Naive thymus-derived CD8-positive, alpha-beta T cell (primary cell): ENCODE measurements around the gene ATP2A1. TPM values are rescaled to one million over a fixed set of nuclear protein-coding genes. Genes with fewer than 3 reads are reported as not detected.
"Not testable (repeated sequence)": the region's sequence is repeated elsewhere in the genome, so short reads cannot be mapped to it uniquely, and the experiment has no call there.

Experiments used
- ATAC-seq, 2 donors: fragments of 150-1000 bp; cut with Tn5 transposase in 1 of 2; sonication (Bioruptor Pico), chemical (Tn5 transposase) in 1 of 2; 1 replicate in 1 of 2; 2 replicates in 1 of 2; pipeline ENCODE4 v1.10.0; 2021; ENCODE audit warnings: mild to moderate bottlenecking in 2 of 2, moderate library complexity in 2 of 2
- POLR2A ChIA-PET: fragments of 350-600 bp; sonication (Branson Sonifier 250); formaldehyde crosslinking; loops from one replicate; lab custom pipeline; 2021; ENCODE audit warnings: antibody characterized with exemption; lab: Charles Lee
- DNase-seq, 10 donors: peaks; one replicate each; pipeline versions ENCODE4 v3.0.0 to v3.0.0-alpha.2; 2020 to 2022
- H3K27ac Mint-ChIP-seq, 10 donors: one replicate each; pipeline ENCODE4 v1.8.0; 2020 to 2022; ENCODE audit warnings: mild to moderate bottlenecking in 10 of 10, mixed read lengths in 10 of 10, moderate library complexity in 4 of 10, inconsistent platforms in 1 of 10
- H3K27me3 Mint-ChIP-seq, 5 donors: one replicate each; pipeline ENCODE4 v1.8.0; 2021 to 2022; ENCODE audit warnings: mixed read lengths in 5 of 5
- H3K36me3 Mint-ChIP-seq, 3 donors: one replicate each; pipeline ENCODE4 v1.8.0; 2020 to 2022; ENCODE audit warnings: mixed read lengths in 3 of 3, mild to moderate bottlenecking in 2 of 3, inconsistent platforms in 1 of 3
- H3K4me1 Mint-ChIP-seq, 4 donors: one replicate each; pipeline ENCODE4 v1.8.0; 2021 to 2022; ENCODE audit warnings: mixed read lengths in 4 of 4
- H3K4me3 Mint-ChIP-seq, 10 donors: one replicate each; pipeline ENCODE4 v1.8.0; 2020 to 2022; ENCODE audit warnings: mild to moderate bottlenecking in 10 of 10, mixed read lengths in 10 of 10, moderate library complexity in 6 of 10, inconsistent platforms in 1 of 10
- H3K9me3 Mint-ChIP-seq, 9 donors: one replicate each; pipeline ENCODE4 v1.8.0; 2020 to 2022; ENCODE audit warnings: mixed read lengths in 9 of 9, mild to moderate bottlenecking in 3 of 9, inconsistent platforms in 1 of 9, moderate library complexity in 1 of 9
- polyA plus RNA-seq, 3 donors: library from polyadenylated mRNA; unstranded; fragments of 300-500 nt; fragmentation: Illumina TruSeq; gene quantifications; one replicate each; pipeline ENCODE4 v1.2.3, GENCODE V29; 2021
- total RNA-seq, 8 experiments: library from RNA in 2 of 8; stranded (reverse) in 2 of 8; gene quantifications; one replicate each; pipeline ENCODE4 v1.2.3 and lab custom pipeline; 2021 to 2026

The ATP2A1 gene
- total and polyA plus RNA-seq, 5 experiments from 2014 or later, result 0.58 to 1.2 TPM; not detected in 3

DNA sequence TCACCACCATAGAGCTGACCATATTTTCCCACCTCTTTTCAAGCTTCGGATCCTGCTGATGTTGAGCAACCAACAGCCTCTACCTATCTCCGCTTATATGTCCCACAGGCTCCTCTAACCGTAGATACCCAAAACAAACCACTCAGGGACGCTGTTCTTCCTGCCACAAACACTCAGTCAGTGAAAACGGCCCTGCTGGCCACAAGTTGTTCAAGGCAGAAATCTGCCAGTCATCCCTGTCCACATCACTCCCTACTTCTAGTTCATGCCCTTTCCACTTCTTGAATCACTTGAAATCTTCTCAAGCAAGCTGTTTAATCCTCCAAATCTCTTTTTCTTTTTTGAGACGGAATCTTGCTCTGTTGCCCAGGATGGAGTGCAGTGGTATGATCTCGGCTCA lies 38.8 kb downstream of the ATP2A1 start:
- Mint-ChIP-seq H3K27me3 (no peaks in the 10 kb centered on the region), H3K4me3 (no peak overlapping the region), H3K27ac (no peak overlapping the region), H3K9me3 (no peaks in the 10 kb centered on the region), H3K4me1 (peaks cover 0 to 5% (median 4%) of the 10 kb centered on the region in 4 donors), H3K36me3 (peaks cover 5 to 62% (median 20%) of the 10 kb centered on the region in 3 donors)
- no peak for ATAC-seq
- no peak for DNase-seq
- POLR2A ChIA-PET, result interaction anchor here (0.7 kb wide), 2 partner anchors 31 to 826 kb away, joined by 3 read pairs; no protein-coding TSS in a partner anchor

DNA sequence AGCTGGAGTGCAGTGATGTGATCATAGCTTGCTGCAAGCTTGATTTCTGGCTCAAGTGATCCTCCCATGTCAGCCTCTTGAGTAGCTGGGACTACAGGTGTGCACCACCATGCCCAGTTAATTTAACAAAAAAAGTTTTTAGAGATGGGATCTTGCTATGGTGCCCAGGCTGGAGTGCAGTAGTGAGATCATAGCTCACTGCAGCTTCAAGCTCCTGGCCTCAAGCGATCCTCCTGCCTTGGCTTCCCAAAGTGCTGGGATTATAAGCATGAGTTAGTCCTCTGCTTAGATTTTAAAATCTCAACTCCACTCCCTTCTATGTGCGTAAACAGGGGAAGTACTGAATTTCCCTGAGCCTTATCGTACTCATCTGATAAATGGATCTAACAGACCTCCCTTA lies 40.4 kb downstream of the ATP2A1 start:
- Mint-ChIP-seq H3K4me3 (no peak overlapping the region), H3K4me1 (peaks cover 5 to 9% (median 7%) of the 10 kb centered on the region in 4 donors), H3K27me3 (no peaks in the 10 kb centered on the region), H3K36me3 (peaks cover 5 to 55% (median 20%) of the 10 kb centered on the region in 3 donors), H3K9me3 (no peaks in the 10 kb centered on the region), H3K27ac (no peak overlapping the region)
- ATAC-seq, result no peak
- DNase-seq, result no peak
- POLR2A ChIA-PET, result interaction anchor here (1.1 kb wide), 1 partner anchor 8 kb away, joined by 3 read pairs; no protein-coding TSS in a partner anchor

GRCh38 chr16:28923231-28923587 lies 44.9 kb downstream of the ATP2A1 start:
- POLR2A ChIA-PET, result interaction anchor here (1.3 to 3.5 kb wide), 6 partner anchors 9 to 100 kb away, joined by 4 to 15 read pairs (median 8); partner anchors contain the start of genes ATXN2L, CD19 and SH2B1
- no peaks in the 10 kb centered on the region for H3K9me3 Mint-ChIP-seq

GRCh38 chr16:28923652-28924398 lies 45.5 kb downstream of the ATP2A1 start:
- DNase-seq (peak in 2 of 10 donors; percentile 11 to 21), ATAC-seq (no peak)
- H3K27ac Mint-ChIP-seq, result peak overlapping the region; percentile 31 to 99 (median 98)

More at GRCh38 chr16:28923231-28923587, 44.9 kb downstream of the ATP2A1 start:
- peaks cover 0 to 30% (median 4%) of the 10 kb centered on the region in 3 donors for H3K36me3 Mint-ChIP-seq
- no peak for ATAC-seq
- peak overlapping the region; percentile 31 to 98 (median 81) for H3K4me3 Mint-ChIP-seq
- peak overlapping the region in 8 of 10 donors; percentile 25 to 98 (median 82) for H3K27ac Mint-ChIP-seq
- H3K27me3 Mint-ChIP-seq, result no peaks in the 10 kb centered on the region
- H3K4me1 Mint-ChIP-seq, result peaks cover 19 to 29% (median 25%) of the 10 kb centered on the region in 4 donors
- DNase-seq, result no peak

DNA sequence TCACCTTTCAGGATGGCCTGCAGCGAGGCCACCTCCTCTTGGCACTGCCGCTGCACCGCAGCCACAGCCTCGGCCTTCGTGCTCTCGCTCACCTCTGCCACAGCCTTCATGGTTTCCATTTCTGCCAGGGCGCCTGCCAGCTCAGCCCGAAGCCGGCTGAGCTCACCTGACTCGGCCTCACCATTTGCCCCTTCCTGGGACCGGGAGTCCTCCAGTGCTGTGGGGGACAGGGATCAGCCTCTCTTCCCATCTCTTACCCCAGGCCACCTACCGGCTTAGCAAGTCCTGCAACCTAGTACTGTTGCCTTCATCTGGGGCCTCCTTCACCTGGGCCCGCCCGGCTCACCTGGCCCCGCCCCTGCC lies 46.1 kb downstream of the ATP2A1 start:
- Mint-ChIP-seq H3K4me3 (peak overlapping the region; percentile 85 to 98 (median 95)), H3K36me3 (peaks cover 0 to 22% (median 2%) of the 10 kb centered on the region in 3 donors), H3K27ac (peak overlapping the region; percentile 86 to 99 (median 98)), H3K4me1 (peaks cover 19 to 31% (median 25%) of the 10 kb centered on the region in 4 donors), H3K9me3 (no peaks in the 10 kb centered on the region), H3K27me3 (no peaks in the 10 kb centered on the region)
- ATAC-seq (no peak), DNase-seq (no peak)
- POLR2A ChIA-PET, result interaction anchor here (1.0 to 3.5 kb wide), 14 partner anchors 10 to 101 kb away, joined by 3 to 26 read pairs (median 6); partner anchors contain the start of genes ATXN2L, NFATC2IP, SH2B1 and SPNS1

More at GRCh38 chr16:28923652-28924398, 45.5 kb downstream of the ATP2A1 start:
- Mint-ChIP-seq H3K4me3 (peak overlapping the region; percentile 85 to 98 (median 95)), H3K36me3 (peaks cover 0 to 28% (median 4%) of the 10 kb centered on the region in 3 donors), H3K4me1 (peaks cover 19 to 29% (median 25%) of the 10 kb centered on the region in 4 donors), H3K27me3 (no peaks in the 10 kb centered on the region), H3K9me3 (no peaks in the 10 kb centered on the region)
- POLR2A ChIA-PET, result interaction anchor here (0.5 to 3.5 kb wide), 9 partner anchors 8 to 101 kb away, joined by 3 to 15 read pairs (median 8); partner anchors contain the start of genes ATXN2L, CD19, NFATC2IP and SH2B1

- ATAC-seq (peak; percentile 85 to 88), DNase-seq (peak; percentile 90 to 100 (median 96))
- no peaks in the 10 kb centered on the region for H3K9me3 Mint-ChIP-seq
- no peaks in the 10 kb centered on the region for H3K27me3 Mint-ChIP-seq
- peak within 1 kb of the TSS; percentile 85 to 98 (median 95) for H3K4me3 Mint-ChIP-seq
- H3K36me3 Mint-ChIP-seq, result peaks cover 0 to 17% (median 0%) of the 10 kb centered on the region in 3 donors
- H3K4me1 Mint-ChIP-seq, result peaks cover 19 to 31% (median 25%) of the 10 kb centered on the region in 4 donors
- POLR2A ChIA-PET, result interaction anchor here (0.7 to 3.5 kb wide), 15 partner anchors 10 to 102 kb away, joined by 3 to 26 read pairs (median 6); partner anchors contain the start of genes ATXN2L, NFATC2IP, SH2B1 and SPNS1
- H3K27ac Mint-ChIP-seq, result peak within 1 kb of the TSS; percentile 95 to 99 (median 98)
These were observed 46.6 kb downstream of the ATP2A1 start, which contains the start of gene RABEP2 for GRCh38 chr16:28924762-28925385. Gene RABEP2 (minus strand): TSS chr16:28925238. CDS start chr16:28925163, 75 bp downstream.

- H3K27ac Mint-ChIP-seq, result peak overlapping the region; percentile 95 to 99 (median 98)
- peak overlapping the region; percentile 85 to 98 (median 95) for H3K4me3 Mint-ChIP-seq
- POLR2A ChIA-PET, result interaction anchor here (0.7 to 3.5 kb wide), 18 partner anchors 9 to 103 kb away, joined by 3 to 26 read pairs (median 6); partner anchors contain the start of genes ATXN2L, NFATC2IP, SH2B1 and SPNS1
- H3K27me3 Mint-ChIP-seq, result no peaks in the 10 kb centered on the region
- ATAC-seq, result peak; percentile 71 to 73
- DNase-seq, result peak; percentile 59 to 92 (median 80)
- peaks cover 0 to 16% (median 0%) of the 10 kb centered on the region in 3 donors for H3K36me3 Mint-ChIP-seq
- peaks cover 21 to 37% (median 29%) of the 10 kb centered on the region in 4 donors for H3K4me1 Mint-ChIP-seq
- H3K9me3 Mint-ChIP-seq, result no peaks in the 10 kb centered on the region
These were observed 47.3 kb downstream of the ATP2A1 start for GRCh38 chr16:28925386-28926228.

DNA sequence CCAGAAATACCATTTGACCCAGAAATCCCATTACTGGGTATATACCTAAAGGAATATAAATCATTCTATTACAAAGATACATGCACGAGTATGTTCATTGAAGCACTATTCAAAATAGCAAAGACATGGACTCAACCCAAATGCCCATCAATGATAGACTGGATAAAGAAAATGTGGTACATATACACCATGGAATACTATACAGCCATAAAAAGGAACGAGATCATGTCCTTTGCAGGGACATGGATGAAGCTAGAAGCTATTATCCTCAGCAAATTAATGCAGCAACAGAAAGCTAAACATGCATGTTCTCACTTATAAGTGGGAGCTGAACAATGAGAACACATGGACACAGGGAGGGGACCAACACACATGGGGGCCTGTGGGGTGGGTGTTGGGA lies 48.0 kb downstream of the ATP2A1 start:
- H3K27me3 Mint-ChIP-seq, DNase-seq, H3K9me3 Mint-ChIP-seq, ATAC-seq: not testable (repeated sequence)
- peaks cover 0 to 12% (median 0%) of the 10 kb centered on the region in 3 donors for H3K36me3 Mint-ChIP-seq
- H3K4me1 Mint-ChIP-seq, result peaks cover 23 to 41% (median 35%) of the 10 kb centered on the region in 4 donors
- H3K4me3 Mint-ChIP-seq, result peak overlapping the region; percentile 85 to 98 (median 95)
- H3K27ac Mint-ChIP-seq, result peak overlapping the region; percentile 95 to 99 (median 98)
- POLR2A ChIA-PET, result interaction anchor here (0.7 to 2.9 kb wide), 7 partner anchors 10 to 82 kb away, joined by 3 to 26 read pairs (median 6); partner anchors contain the start of genes SH2B1 and TUFM

- Mint-ChIP-seq H3K4me1 (peaks cover 23 to 50% (median 35%) of the 10 kb centered on the region in 4 donors), H3K27ac (peak overlapping the region in 5 of 10 donors; percentile 33 to 82 (median 61)), H3K36me3 (peaks cover 0 to 5% (median 0%) of the 10 kb centered on the region in 3 donors), H3K9me3 (no peaks in the 10 kb centered on the region), H3K4me3 (no peak overlapping the region), H3K27me3 (no peaks in the 10 kb centered on the region)
- DNase-seq (no peak), ATAC-seq (no peak)
- POLR2A ChIA-PET, result interaction anchor here (0.6 to 2.0 kb wide), 7 partner anchors 8 to 1630 kb away, joined by 3 to 8 read pairs (median 4); partner anchors contain the start of gene ATP2A1
These were observed 49.5 kb downstream of the ATP2A1 start for GRCh38 chr16:28927815-28928214.

DNA sequence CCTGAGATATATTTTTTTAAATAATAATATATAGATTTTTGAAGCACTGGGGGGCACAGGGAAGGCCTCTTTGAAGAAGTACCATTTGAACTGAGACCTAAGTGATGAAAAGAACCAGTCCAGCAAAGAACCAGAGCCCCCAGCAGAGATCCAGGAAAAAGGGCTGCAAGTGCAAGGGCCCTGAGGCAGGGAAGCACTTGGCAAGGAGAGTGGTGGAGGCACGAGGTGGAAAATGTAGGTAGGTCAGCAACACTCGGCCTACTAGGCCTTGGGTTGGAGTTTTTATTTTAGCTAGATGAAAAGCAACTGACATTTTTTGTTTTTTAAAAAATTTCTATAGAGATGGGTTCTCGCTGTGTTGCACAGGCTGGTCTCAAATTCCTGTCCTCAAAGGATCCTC lies 51.9 kb downstream of the ATP2A1 start:
- POLR2A ChIA-PET, result interaction anchor here (0.6 to 1.0 kb wide), 3 partner anchors 10 to 21 kb away, joined by 3 to 5 read pairs (median 4); no protein-coding TSS in a partner anchor

DNA sequence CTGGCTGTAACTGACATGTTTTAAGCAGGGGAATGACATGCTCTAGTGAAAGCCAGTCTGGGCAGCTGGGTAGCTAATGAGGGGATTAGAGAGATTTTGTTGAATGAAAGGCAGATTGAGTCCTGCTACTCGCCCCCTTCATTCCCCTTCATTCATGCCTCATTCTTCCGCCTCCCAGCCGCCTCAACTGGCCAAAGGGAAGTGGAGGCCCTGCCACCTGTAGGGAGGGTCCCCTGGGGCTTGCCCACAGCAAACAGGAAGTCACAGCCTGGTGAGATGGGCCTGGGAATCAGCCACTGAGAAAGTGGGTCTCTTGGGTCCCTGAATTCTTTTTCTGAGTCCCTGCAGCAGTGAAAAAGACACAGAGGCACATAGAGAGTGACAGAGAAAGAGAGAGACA lies 52.4 kb downstream of the ATP2A1 start:
- H3K36me3 Mint-ChIP-seq, result no peaks in the 10 kb centered on the region
- no peaks in the 10 kb centered on the region for H3K27me3 Mint-ChIP-seq
- POLR2A ChIA-PET, result interaction anchor here (1.0 kb wide), 1 partner anchor 12 kb away, joined by 3 read pairs; no protein-coding TSS in a partner anchor
- H3K9me3 Mint-ChIP-seq, result no peaks in the 10 kb centered on the region
- H3K4me1 Mint-ChIP-seq, result peaks cover 17 to 55% (median 26%) of the 10 kb centered on the region in 4 donors
- DNase-seq, result peak in 2 of 10 donors; percentile 5 to 41
- ATAC-seq, result peak; percentile 45 to 55
- peak overlapping the region; percentile 81 to 94 (median 87) for H3K27ac Mint-ChIP-seq
- H3K4me3 Mint-ChIP-seq, result peak overlapping the region in 6 of 10 donors; percentile 28 to 52 (median 41)

More for the DNA sequence above, 51.9 kb downstream of the ATP2A1 start:
- Mint-ChIP-seq H3K27ac (peak overlapping the region; percentile 81 to 94 (median 87)), H3K4me1 (peaks cover 19 to 52% (median 23%) of the 10 kb centered on the region in 4 donors), H3K27me3 (no peaks in the 10 kb centered on the region), H3K9me3 (no peaks in the 10 kb centered on the region), H3K36me3 (no peaks in the 10 kb centered on the region), H3K4me3 (peak overlapping the region in 3 of 10 donors; percentile 33 to 58 (median 36))
- ATAC-seq (no peak), DNase-seq (no peak)
